GM21786 (cell line): ENCODE data around the gene OTUD5.

Experiments used
- ATAC-seq: cut with Tn5 transposase; IDR thresholded peaks from one replicate; pipeline ENCODE4 v1.9.1; 2021; ENCODE audit not compliant: unreplicated experiment

The OTUD5 gene

DNA sequence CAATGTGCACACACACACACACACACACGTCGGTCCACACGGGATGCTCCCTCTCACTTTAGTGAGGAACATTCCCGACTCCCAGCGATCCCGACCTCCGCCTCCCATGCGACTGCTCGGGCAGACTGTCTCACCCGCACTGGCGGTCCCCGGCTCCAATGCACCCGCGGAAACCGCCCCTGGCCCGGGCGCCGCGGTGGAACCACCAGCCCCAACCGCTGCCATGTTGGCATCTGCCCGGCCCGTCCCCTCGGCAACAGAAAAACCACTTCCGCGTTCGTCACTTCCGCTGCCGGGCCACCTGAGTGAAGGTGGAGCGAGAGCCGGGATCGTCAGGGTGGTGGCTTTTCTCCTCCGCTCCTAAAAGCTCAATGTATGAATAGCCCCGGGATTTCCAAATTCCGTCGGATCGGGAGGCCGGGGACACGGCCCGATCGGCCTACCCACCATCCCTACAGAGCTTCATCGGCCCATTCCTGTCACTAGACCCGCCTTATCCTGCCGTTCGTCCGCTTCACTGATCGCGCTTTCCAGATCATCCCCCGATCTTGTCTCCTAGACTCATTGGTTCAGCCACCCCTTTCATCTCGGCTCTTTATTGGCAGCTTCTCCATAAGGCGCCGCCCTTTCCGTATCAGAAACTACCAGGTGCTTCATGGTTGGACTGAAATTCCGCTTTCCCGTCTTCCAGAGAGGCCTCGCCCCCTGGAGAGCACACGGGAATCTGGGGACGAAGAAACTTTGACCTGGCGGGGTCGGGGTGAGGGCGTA, 45.8 kb downstream of the OTUD5 start, which contains the start of gene SLC35A2:
SLC35A2 (minus strand) TSS at position 235 of the 771 bp plus-strand sequence; CDS start at position 225, 10 bp downstream.
- peak; percentile 63 for ATAC-seq

DNA sequence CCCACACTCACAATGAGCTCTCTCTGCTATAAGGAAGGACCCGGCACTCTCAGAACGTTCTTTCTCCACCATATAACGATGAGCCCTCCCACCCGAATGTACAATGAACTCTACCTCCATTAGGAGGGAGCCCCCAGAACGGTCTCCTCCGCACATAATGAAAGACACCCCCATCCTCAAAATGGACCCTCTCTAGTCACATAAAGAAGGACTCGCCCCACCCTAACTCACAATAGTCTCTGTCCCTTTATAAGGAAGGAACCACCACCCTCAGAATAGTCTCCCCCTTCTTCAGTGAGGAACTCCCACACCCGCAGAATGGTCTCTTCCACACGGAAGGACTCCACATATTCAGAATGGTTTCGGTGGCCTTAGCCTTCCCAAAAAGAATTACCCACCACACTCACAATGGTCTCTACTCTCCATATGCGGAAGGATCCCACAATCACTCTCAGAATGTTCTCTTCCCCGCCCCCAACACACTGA, 46.4 kb downstream of the OTUD5 start:
- no peak for ATAC-seq

DNA sequence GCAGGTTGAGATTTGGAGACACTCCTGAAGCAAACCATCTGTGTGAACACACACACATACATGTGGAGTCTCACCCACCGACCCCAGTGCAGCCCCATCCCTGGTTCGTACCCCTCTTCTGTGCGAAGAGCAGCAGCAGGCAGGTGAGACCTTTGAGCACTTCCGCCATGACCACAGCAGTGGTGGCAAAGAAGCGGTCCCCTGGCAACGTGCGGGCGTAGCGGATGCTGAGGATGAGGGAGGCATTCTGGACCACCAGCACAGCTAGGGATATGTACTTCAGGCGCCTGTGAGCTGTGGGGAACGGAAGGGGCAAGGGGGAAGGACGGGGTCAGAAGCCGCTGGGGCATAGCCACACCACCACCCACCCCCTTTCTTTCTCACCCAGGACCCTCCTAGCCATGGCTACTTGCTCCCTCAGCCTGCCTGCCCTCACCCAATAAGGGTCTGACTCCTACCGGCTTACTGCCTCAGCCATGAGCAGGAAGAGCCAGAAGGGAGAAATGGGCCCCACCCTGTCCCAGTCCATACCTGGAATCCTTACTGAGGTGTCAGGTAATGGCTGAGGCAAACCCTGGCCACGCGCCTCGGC, 47.6 kb downstream of the OTUD5 start:
- no peak for ATAC-seq

DNA sequence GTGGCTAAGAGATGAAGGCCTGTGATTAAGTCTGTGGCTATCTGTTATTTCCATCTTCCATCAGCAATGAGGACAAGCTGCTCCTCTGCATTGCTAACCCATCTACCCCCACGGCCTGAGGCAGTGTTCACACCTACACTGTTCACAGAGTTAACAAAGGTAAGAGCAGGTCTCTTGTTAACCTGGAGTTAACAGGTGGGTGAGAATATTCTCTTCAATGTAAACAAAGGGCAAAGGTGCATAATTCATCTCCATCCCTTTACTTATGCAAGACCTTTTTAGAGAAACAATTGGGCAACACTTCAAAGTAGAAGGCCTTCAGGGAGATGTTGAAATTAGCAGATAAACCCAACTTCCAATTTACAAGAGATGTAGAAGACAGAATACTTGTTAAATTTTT, 48.8 kb downstream of the OTUD5 start:
- ATAC-seq, result no peak

DNA sequence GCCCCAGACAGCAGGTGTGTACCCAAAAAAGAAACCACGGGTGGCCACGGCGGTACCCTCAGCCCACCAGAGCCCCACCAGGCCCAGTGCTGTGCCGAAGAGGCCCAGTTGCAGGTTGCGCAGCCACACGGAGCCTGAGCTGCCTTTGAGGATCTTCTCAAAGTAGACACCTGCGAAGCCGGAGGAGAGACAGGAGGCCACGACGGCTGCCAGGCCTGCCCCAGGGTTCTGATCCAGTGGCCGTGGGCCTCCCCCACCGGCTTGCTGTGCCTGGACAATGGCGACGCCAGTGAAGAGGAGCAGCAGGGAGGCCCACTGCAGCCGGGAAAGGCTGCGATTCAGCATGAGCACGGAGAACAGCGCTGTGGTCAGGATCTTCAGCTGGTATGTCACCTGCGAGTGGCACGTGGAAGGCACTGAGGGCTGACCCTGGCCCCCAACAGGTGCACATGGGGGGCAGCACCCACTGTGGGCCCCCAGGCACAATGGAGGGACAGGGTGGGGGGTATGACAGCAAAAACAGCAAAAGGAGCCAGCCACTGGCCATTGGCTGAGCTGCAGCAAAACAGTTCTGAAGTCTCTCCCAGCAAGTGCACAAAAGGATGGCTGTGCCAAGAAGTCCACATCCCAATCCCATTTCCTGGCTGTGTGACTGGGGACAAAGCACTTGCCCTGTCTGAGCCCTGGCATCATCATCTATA, 52.2 kb downstream of the OTUD5 start:
- ATAC-seq, result no peak

DNA sequence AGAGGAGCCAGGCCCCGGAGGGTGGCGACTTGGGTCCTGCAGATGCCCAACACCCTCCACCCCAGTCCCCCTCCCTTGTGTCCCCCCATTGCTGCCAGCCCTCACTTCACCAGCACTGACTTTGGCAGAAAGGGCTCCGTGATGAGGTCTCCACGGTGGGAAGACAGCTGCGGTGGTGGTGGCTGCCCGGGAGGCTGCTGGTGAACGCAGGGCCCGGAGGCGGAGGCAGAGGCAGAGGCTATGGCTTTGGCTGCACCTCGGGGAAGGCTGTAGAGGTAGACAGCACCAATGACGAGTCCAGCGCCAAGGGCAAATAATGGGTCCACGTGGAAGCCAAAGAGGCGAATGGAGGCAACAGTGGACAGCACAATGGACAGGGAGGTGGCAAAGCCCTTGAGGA, 52.8 kb downstream of the OTUD5 start:
- ATAC-seq, result no peak

DNA sequence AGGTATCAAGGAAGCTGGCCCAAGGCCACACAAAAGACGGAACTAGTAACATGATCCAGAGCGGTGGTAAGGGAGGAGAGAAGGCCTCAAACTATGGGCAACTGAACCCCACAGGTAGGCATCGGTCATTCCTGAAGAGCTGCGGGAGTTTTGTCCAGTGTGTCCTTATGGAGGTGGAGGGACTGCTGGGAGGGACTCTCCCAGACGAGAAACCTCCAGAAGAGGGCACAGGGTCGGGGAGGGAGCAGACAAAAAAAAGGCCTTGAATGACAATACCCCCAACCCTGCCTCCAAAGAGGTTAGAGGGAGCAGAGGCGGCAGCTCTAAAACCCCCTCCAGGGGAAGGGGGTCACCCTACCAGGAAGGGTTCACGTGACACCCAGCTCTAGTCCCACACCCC, 53.2 kb downstream of the OTUD5 start:
- no peak for ATAC-seq

DNA sequence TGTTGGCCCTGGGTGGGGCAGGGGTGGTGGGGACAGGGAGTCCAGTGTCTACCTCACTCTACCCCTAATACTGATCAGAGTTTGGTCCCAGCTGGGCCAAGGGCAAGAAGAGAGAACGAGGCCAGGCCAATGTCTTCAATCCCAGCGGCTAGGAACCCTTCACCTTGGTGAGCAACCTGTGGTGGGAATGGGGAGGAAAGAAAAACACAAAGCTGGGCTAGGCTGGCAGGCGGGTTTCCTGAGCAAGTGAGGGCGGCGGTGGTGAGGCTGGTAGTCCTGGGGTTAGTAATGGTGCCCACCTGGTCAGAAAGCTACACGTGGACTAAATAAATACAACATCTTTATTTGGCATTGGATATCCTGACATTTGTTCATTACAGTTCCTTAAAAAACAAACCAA, 54.1 kb downstream of the OTUD5 start:
- ATAC-seq, result no peak

DNA sequence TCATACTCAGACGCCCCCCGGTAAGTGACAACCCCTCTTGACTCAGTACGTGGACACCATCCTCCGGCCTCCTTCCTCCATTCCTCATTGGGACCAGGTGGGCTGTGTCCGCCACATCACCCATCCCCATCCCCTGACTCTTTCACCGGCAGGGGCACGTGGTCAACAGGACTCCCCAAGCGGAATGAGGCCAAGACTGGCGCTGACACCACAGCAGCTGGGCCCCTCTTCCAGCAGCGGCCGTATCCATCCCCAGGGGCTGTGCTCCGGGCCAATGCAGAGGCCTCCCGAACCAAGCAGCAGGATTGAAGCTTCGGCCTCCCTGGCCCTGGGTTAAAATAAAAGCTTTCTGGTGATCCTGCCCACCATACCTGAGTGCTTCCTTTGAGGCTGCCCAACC, 54.6 kb downstream of the OTUD5 start:
- no peak for ATAC-seq

DNA sequence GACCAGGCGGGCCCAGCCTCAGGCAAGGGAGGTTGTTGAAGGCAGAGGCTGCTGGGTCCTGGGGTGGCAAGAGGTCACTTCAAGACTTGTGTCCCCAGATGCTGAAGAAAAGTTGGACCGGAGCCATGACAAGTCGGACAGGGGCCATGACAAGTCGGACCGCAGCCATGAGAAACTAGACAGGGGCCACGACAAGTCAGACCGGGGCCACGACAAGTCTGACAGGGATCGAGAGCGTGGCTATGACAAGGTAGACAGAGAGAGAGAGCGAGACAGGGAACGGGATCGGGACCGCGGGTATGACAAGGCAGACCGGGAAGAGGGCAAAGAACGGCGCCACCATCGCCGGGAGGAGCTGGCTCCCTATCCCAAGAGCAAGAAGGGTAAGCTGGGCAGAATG, 55.3 kb downstream of the OTUD5 start:
- no peak for ATAC-seq

DNA sequence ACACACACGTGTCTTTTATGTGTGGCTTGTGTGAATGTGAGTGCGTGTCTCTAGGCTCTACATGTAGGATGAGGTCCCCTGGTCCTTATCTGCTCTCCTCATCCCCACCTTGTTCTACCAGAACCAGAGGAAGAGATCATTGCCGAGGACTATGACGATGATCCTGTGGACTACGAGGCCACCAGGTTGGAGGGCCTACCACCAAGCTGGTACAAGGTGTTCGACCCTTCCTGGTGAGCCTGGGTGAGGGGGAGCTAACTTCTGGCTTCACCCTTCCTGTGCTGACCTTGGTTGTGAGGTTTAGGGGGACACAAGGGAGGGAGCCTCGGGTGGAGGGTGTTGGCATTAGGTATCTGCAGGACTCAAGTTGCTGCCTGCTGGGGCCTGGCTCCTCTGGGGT, 56.3 kb downstream of the OTUD5 start:
- ATAC-seq, result no peak

DNA sequence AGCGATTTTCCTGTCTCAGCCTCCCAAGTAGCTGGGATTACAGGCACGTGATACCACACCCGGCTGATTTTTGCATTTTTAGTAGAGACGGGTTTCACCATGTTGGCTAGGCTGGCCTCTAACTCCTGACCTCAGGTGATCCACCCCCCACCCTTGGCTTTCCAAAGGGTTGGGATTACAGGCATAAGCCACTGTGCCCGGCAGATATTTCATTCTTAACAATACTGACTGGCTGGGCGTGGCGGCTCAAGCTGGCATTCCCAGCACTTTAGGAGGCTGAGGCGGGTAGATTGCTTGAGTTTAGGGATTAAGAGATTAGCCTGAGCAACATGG, 58.4 kb downstream of the OTUD5 start:
- ATAC-seq, result no peak

DNA sequence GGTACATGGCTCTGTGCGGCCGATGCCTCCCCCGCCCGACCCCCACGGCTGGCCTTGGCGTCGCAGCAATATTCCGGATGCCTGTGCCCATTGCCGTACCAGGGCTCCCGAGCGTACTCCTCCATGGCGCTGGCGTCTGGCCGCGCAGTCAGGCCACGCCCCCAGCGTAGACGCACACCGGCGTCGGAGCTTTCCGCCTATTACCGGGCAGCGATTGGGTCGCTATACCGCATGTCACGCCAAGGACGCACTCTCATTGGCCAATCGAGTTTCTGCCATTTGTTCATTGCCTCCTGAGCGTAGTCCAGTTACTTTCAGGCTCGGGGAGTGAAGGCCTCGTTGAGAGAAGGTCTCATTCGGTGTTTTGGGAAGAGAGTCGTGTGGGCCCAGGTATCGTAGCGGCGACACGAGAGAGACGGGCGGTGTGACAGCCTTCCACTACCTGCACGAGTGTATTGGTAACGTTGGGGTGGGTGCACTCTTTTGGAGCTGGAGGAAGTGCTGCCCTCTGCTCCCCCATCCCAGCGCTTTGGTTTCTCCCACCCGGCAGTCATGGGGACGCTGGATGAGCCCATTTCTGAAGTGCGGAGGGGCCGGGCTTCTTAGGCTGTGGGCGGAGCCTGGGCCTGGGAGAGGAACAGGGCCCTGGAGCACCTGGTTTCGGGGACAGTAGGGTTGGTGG, 59.6 kb downstream of the OTUD5 start, which contains the start of the genes PQBP1 and TIMM17B:
PQBP1 (plus strand) TSS at position 306 of the 682 bp plus-strand sequence. CDS start 580 bp downstream, outside the sequence.
TIMM17B (minus strand) TSS at position 144 of the 682 bp plus-strand sequence; CDS start at position 125, 19 bp downstream.
- peak; percentile 86 for ATAC-seq

DNA sequence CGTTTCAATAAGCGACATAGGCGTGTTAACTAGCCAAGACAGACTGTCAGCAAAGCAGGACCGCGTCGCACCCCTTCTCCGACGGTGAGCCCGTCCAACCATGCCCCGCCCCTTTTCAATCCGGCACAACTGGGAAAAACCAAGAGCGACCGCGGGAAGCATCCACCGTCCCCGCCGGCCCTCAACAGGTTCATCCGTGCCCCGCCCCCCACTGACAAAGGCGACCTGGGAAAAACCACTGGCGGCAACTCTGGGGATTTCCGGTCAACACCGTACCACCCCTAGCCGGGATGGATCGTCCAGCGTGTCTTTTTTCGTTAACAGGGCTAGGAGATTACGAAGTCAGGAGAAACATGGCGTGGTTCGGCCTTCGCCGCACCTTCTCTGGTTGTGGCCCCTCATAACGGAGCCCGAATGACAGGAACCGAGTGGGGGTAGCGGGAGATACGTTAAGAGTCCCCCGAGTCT, 60.2 kb downstream of the OTUD5 start:
- ATAC-seq, result peak; percentile 11

DNA sequence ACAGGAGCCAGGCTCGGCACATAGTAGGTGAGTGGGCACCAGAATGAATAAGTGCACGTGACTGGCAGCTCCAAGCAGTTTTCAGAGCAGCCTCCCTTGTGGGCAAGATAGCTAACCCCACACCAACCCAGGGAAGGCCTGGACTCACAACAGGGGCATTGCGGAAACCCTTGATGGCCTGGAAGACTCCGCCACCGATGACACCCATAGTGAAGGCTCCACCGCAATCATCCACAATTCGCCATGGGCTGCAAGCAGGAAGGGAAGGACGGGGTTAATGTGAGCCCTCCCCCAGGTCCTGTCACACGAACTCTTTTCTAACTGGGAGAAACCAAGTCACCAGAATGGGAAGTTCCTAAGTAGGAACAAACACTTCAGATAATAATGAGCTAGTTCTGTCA, 60.8 kb downstream of the OTUD5 start:
- no peak for ATAC-seq

DNA sequence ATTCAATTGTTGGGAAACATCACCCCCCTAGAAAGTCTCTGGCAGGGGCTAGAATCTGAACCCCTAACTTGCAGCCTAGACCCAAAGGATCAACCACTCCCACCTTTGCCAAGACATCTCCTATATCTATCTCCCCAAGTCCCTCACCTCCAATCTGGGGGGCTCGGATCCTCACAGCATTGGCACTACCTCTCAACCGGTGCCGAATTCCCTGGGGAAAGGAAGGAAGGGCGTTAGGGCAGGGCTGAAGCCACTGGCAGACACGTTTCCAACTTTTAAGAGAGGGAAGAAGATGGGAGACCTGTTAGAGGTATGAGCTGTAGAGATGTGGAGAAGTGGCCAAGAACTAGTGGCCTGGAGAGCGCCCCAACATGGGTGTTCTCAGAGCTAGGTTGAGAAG, 62.5 kb downstream of the OTUD5 start:
- ATAC-seq, result no peak

DNA sequence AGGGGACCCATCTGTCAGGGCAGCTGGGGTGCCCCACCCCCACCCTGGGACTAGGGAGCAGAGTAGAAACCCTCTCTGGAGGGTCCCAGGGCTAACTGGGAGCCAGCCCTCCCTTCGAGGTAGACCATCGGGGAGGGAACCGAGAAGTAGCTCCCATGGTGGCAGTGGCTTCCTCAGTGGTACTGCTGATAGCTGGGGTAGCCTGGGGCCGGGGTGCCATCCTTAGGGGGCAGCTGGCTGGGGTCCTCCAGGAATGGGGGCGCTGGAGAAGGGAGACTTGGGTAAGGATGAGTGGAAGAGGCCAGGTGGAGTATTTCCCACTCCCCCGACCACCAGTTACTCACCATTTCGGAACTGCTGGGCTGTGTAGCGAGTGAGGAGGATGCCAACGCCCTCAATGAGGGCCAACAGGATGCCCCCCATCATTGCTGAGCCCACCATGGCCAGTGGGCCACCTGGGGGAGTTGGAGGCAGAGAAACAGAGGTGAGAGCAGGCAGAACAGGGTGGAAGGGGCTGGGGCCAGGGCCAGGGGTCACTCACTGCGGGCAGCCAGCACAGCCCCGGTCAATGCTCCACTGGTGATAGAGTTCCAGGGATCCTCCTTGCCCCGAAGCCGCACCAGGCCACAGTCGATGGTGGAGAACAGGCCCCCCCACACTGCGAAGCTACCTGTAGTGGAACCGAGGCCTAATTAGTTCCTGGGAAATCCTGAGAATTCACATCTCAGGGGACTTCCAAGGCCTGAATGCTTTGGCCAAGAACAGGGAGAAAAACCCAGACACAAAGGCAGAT, 63.7 kb downstream of the OTUD5 start:
- ATAC-seq, result no peak

DNA sequence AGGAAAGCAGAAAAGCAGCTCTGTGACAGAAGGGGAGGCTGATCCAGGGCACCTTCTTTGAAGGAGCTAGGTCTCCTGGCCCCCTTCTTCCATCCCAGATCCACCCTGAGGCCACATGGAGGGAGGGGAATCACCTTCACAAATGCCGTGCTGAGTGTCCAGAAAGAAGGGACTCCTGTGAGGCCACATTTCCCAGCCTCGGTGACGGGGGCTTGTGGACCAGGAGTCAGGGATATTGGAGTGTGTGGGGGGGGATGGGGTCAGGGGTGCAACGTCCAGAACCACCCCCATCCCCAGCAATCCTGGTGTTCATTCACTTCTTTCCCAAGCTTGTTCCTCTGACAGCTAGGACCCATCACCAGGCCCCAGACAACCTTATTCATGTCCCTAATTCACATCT, 64.5 kb downstream of the OTUD5 start:
- no peak for ATAC-seq

DNA sequence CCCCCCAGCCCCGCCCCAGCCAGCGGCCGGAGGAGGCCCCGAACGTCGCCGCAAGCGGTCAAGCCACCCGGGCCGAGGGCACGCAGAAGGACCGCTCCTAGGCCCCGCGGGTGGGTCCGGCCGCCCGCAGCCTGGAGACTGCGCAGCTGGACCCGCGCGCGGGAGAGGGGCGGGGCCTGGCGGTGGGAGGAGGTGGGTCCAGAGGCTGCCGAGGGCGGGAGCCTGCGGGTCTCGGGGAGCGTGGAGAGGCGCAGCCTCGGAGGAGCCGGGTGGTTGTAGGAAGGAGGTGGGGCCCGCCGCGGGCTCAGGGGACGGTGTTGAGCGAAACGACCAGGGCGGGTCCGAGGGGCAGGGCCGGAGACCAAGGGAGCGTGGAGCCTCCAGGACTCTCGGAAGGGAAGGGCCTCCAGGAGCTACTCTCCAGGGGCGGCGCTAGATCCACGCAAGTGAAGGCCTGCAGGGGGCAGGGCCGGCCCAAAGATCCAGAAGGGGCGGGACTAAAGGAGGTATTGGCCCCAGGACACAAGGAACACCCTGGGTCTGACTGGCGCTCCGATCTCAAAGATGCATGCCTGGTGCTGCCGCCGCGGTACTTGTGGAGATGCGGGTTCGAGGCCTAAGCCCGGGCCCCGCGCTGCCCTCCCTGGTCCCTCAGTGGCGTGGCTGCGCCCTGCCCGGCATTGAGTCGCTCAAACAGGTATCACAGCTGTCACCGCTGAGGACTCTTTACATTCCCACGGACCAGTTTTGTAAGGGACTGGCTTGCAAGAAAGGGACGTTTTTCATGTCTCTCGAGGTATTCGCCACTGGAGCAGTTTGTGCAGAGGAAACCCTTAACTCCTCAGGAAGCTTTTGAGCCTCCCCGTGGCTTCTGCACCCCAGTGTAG, 65.8 kb downstream of the OTUD5 start:
- peak; percentile 75 for ATAC-seq
